Right ventricle myocardium superior (tissue), 1 donor: Measurements from ENCODE around the gene KRT78. TPM values are rescaled to one million over a fixed set of nuclear protein-coding genes. Genes with fewer than 3 reads are reported as not detected.
A peak's percentile ranks its signal among the peaks of the same experiment; 100 is the strongest.
"Not testable (repeated sequence)": the region's sequence is repeated elsewhere in the genome, so short reads cannot be mapped to it uniquely, and the experiment has no call there.

ENCODE experiments used
- ATAC-seq: fragments of 200-7000 bp; cut with Tn5 transposase; one replicate; pipeline ENCODE4 v1.9.1; 2020; ENCODE audit warnings: mild to moderate bottlenecking; ENCODE audit not compliant: poor library complexity
- DNase-seq: peaks from one replicate; pipeline ENCODE4 v3.0.0-alpha.2; 2020
- intact Hi-C: fragments of 100-400 bp; cut with DNase I; formaldehyde crosslinking; loops from one replicate; pipeline ENCODE4 v1.11.2; 2022
- total RNA-seq: library from RNA; stranded (reverse); fragmentation: NEBNext Ultra II Directional; extraction: Animal tissue kit (Norgen Biotek cat#: 25700); gene quantifications from one replicate; pipeline ENCODE4 v1.2.1, GENCODE V29; 2021
- donor health status: DM: no; HTN: yes; CAD: no; lungs with severe emphysema.

KRT78 gene
- total RNA-seq, 1 donor from 2014 or later: not detected

DNA sequence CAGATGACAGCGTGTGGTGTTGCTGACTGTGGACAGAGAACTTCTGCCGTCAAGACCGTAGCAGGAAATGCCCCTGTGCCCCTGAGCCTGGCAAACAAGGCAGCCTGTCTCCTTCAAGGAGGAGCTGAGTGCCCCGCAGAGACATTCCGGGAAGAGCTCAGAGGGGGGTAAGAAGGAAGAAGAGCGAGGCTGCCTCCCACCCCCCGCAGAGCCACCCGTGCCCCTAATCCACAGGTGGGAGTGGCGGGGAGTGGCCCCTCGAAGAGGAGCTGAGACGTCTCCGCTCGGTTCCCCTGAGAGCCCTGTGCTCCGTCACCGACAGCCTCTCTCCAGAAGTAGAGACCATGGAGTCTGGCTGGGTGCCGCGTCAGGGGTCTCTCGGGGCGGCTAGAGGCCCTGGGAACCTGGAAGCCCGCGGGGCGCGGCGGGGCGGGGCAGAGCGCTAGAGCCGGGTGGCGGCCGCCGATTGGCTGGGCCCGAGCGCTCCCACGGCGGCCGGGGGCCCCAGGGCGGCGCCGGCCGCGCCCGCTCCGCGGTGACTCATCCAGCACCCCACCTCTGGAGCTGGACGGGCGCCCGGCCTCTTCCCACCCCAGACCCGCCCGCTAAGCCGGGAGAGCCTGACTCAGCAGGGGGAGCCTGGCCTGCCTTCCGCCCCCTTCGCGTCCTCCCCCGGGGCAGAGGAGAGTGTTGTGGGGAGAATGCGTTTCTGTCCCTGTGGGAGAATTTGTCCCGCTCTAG, 25.2 kb upstream of the KRT78 start:
- intact Hi-C loops: no loop called here
- ATAC-seq: peak; percentile 87
- peak; percentile 92 for DNase-seq

GRCh38 chr12:52873513-52873831, 24.7 kb upstream of the KRT78 start:
- DNase-seq (no peak), ATAC-seq (no peak)
- intact Hi-C loops: no loop called here

- intact Hi-C loops: no loop called here
Measured at GRCh38 chr12:52872644-52873389, 24.0 kb upstream of the KRT78 start.

GRCh38 chr12:52871291-52872039, 22.7 kb upstream of the KRT78 start:
- ATAC-seq: no peak
- DNase-seq: no peak
- intact Hi-C loops: no loop called here

More at GRCh38 chr12:52872644-52873389, 24.0 kb upstream of the KRT78 start:
- DNase-seq (no peak), ATAC-seq (no peak)

DNA sequence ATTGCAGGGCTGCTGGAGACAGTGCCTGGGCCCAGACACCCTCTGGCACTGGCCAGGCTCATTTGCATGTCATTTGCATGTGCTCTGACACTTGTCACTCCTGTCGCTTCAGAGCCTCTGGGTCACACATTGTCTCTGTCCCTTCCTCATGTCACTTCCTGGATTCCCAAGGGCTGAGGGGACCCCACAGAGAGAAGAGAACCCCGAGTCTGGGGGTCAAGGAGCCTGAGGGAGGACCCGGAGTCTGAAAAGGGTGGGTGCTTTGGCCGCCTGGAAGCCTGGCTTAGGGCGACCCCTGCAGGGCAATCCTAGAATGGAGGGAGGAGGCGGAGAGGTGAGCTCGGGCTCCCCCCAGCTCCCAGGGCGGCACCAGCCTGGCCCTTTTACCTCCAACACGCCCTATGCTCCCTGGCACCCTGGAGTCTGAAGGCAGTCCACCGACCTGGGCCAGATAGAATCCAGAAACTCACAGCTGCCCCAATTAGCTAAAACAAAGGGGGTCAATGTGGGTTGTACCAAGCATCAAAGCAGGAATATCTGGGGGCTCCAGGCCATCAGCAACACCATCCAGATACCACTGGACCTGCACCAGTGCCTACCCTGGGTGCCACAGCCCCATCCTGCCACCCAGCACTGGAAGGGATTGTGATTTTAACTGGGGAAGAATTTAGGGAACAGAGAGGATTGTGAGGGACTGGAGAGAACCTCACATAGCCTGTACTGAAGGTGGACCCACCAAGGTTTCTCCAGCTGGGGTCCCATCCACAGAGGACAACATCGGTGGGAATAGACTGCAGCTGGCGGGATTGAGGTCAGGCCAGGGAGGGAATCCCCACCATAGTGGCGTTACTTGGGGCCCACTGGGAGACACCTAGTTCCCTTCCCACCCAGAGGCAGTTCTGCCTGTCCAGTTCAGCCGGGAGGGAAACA, 21.8 kb upstream of the KRT78 start:
- intact Hi-C loops: no loop called here
- DNase-seq (peak; percentile 72), ATAC-seq (peak; percentile 55)

- ATAC-seq (peak; percentile 38), DNase-seq (peak; percentile 84)
- intact Hi-C loops: loop anchor here (10.0 kb wide), 1 partner anchor 203 kb away; no protein-coding TSS in a partner anchor
Measured at GRCh38 chr12:52867642-52868041, 18.8 kb upstream of the KRT78 start.

DNA sequence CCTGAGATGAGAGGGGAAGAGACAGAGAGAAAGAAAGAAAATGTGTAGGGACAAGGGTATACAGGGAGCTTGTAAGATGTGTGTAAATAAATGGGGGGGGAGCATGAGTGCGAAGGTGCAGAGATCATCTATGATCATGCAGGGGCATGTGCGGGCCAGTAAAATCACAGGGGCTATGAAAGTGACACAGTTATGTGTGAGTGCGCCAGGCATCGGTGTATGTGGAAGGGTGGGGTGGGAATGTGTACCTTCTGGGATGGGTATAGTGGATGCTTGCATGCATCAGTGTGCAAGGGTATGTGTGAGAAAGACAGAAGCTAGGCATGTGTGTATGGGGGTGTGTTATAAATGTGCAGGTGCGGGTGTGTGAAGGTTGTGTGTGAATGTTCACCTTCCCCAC, 18.4 kb upstream of the KRT78 start:
- DNase-seq (no peak), ATAC-seq (no peak)
- intact Hi-C loops: loop anchor here (10.0 kb wide), 1 partner anchor 202 kb away; no protein-coding TSS in a partner anchor

GRCh38 chr12:52865090-52865944, 16.5 kb upstream of the KRT78 start:
- ATAC-seq (peak; percentile 74), DNase-seq (peak; percentile 63)
- intact Hi-C loops: loop anchor here (10.0 kb wide), 1 partner anchor 201 kb away; no protein-coding TSS in a partner anchor

DNA sequence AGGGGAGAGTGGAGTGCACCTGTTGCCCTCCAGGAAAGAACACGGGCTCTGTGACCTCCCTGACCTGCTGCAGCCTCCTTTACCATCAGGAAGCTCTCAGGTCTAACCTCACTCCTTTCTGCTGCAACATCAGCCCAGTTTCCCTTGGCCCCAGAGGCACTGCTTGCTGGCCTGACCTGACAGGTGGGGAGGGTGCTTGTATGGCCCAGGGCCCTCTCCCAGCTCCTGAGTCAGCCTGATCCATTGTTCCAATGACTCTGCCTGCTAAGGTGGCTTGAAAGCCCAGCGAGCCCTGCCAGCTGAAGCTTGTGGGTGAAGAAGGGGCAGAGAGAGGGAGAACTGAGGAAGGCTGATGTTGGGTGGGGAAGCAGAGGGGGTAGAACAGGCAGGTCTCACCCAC, 13.2 kb upstream of the KRT78 start:
- DNase-seq: no peak
- intact Hi-C loops: loop anchor here (10.0 kb wide), 1 partner anchor 197 kb away; no protein-coding TSS in a partner anchor
- ATAC-seq: no peak

GRCh38 chr12:52861511-52861910, 12.7 kb upstream of the KRT78 start:
- ATAC-seq: no peak
- DNase-seq: no peak
- intact Hi-C loops: loop anchor here (10.0 kb wide), 1 partner anchor 197 kb away; no protein-coding TSS in a partner anchor

- DNase-seq (no peak), ATAC-seq (peak; percentile 88)
- intact Hi-C loops: loop anchor here (10.0 kb wide), 1 partner anchor 195 kb away; no protein-coding TSS in a partner anchor
Measured at GRCh38 chr12:52860102-52860823, 11.5 kb upstream of the KRT78 start.

GRCh38 chr12:52857500-52857899, 8.7 kb upstream of the KRT78 start:
- ATAC-seq: no peak
- DNase-seq: no peak
- intact Hi-C loops: no loop called here

GRCh38 chr12:52856787-52857186, 8.0 kb upstream of the KRT78 start:
- DNase-seq (no peak), ATAC-seq (no peak)
- intact Hi-C loops: no loop called here

GRCh38 chr12:52856077-52856476, 7.3 kb upstream of the KRT78 start:
- intact Hi-C loops, ATAC-seq: not testable (repeated sequence)

DNA sequence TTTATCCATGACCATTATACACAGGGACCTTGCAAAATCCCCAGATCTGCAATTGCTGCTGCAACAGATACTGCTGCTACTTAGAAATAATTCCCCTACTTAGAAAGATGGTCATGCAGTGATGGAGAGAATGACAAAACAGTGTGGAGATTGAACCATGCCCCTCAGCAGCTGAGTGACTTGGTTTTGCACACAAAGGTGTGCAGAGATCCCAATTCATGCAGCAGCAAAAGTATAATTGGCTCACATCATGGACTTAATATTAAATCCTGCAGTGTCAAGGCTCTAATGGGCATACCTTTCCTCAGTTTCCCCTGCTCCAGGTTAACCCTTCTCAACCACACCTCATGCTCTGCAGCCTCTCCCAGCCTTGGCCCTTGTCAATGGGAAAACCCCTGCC, 3.0 kb upstream of the KRT78 start:
- intact Hi-C loops: no loop called here
- ATAC-seq: no peak

More at GRCh38 chr12:52856077-52856476, 7.3 kb upstream of the KRT78 start:
- DNase-seq: not testable (repeated sequence)

DNA sequence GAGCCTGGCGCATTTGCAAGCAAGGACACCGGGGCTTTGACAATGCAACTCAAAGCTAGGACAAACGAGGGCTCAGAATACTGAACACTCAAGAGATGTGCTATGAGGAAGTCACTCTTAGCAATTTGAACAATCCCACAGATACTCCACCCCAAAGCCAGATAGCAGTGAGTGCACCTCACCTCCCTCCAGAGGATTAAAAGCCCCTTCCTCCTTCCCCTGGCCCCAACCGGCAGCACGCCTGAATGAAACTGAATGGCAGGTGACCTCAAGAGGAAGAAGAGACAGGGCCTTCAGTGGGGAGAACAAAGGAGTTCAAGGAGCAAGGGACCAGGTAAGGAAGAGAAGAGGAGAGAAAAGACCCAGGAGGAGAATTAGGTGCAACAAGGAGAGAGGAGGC, 1.9 kb upstream of the KRT78 start:
- no peak for ATAC-seq

More for the DNA sequence above, 3.0 kb upstream of the KRT78 start:
- no peak for DNase-seq

GRCh38 chr12:52849511-52849910, 717 bp upstream of the KRT78 start:
- DNase-seq (no peak), ATAC-seq (no peak)
- intact Hi-C loops: no loop called here

More for the DNA sequence above, 1.9 kb upstream of the KRT78 start:
- intact Hi-C loops: no loop called here
- DNase-seq: no peak
